ENCODE results near the gene NFATC2.

GRCh38 chr20:51569815-51570738, 27.6 kb upstream of the NFATC2 start:
- TF ChIP-seq CTCF (IDR thresholded peaks at IDR 0.05): no peak
- no peak for TF ChIP-seq POLR2A (IDR thresholded peaks at IDR 0.05)
- TF ChIP-seq EP300 (IDR thresholded peaks at IDR 0.05; ENCODE audit: low read depth): no peak
